Fibroblast of mammary gland (primary cell): Measurements from ENCODE around the gene TIAM2.
"Not testable (repeated sequence)": the region's sequence is repeated elsewhere in the genome, so short reads cannot be mapped to it uniquely, and the experiment has no call there.

Experiments used
- DNase-seq: peaks from one replicate; pipeline ENCODE4 v3.0.0-alpha.2; 2010; ENCODE audit warnings: low read depth
- H3K4me3 ChIP-seq: 2 replicates; pipeline ENCODE4 v1.5.1; 2011; ENCODE audit warnings: low read depth, mild to moderate bottlenecking, low read length, moderate library complexity; ENCODE audit not compliant: control insufficient read depth
- CTCF ChIP-seq: conservative IDR thresholded peaks from 2 replicates; pipeline ENCODE4 v1.5.1; 2011; ENCODE audit warnings: low read depth, low read length, inconsistent platforms; ENCODE audit not compliant: control insufficient read depth, insufficient read depth

TIAM2 gene

GRCh38 chr6:155112757-155113156 lies 117.6 kb downstream of the TIAM2 start:
- DNase-seq = no peak
- TF ChIP-seq CTCF = no peak
- no peak overlapping the region for H3K4me3 ChIP-seq

- TF ChIP-seq CTCF = no peak
- H3K4me3 ChIP-seq = no peak overlapping the region
- DNase-seq = no peak
These were observed 120.9 kb downstream of the TIAM2 start for GRCh38 chr6:155115893-155116570.

GRCh38 chr6:155116571-155116910 lies 121.4 kb downstream of the TIAM2 start:
- no peak for TF ChIP-seq CTCF
- no peak for DNase-seq

GRCh38 chr6:155117256-155117655 lies 122.1 kb downstream of the TIAM2 start:
- peak; percentile 44 for DNase-seq
- TF ChIP-seq CTCF = no peak

More at GRCh38 chr6:155116571-155116910, 121.4 kb downstream of the TIAM2 start:
- no peak overlapping the region for H3K4me3 ChIP-seq

GRCh38 chr6:155117785-155118184 lies 122.7 kb downstream of the TIAM2 start:
- H3K4me3 ChIP-seq = no peak overlapping the region
- DNase-seq = no peak
- TF ChIP-seq CTCF = no peak

More at GRCh38 chr6:155117256-155117655, 122.1 kb downstream of the TIAM2 start:
- no peak overlapping the region for H3K4me3 ChIP-seq

- not testable (repeated sequence) for DNase-seq, H3K4me3 ChIP-seq
These were observed 124.1 kb downstream of the TIAM2 start for GRCh38 chr6:155119201-155119600.

GRCh38 chr6:155120034-155120433 lies 124.9 kb downstream of the TIAM2 start:
- TF ChIP-seq CTCF = no peak
- DNase-seq = no peak
- no peak overlapping the region for H3K4me3 ChIP-seq
